Choroid plexus epithelial cell (primary cell): ENCODE results near the gene NRBF2.
"Not testable (repeated sequence)": the region's sequence is repeated elsewhere in the genome, so short reads cannot be mapped to it uniquely, and the experiment has no call there.

Experiments
- DNase-seq: peaks from one replicate; pipeline ENCODE4 v3.0.0-alpha.2; 2010; ENCODE audit warnings: low read depth
- H3K4me3 ChIP-seq: 2 replicates; pipeline ENCODE4 v1.5.1; 2011; ENCODE audit warnings: low read depth, mild to moderate bottlenecking, control low read depth, low read length, moderate library complexity
- CTCF ChIP-seq: conservative IDR thresholded peaks from 2 replicates; pipeline ENCODE4 v1.5.1; 2011; ENCODE audit warnings: low read depth, mild to moderate bottlenecking, control low read depth, inconsistent platforms, low read length, moderate library complexity

NRBF2 gene

DNA sequence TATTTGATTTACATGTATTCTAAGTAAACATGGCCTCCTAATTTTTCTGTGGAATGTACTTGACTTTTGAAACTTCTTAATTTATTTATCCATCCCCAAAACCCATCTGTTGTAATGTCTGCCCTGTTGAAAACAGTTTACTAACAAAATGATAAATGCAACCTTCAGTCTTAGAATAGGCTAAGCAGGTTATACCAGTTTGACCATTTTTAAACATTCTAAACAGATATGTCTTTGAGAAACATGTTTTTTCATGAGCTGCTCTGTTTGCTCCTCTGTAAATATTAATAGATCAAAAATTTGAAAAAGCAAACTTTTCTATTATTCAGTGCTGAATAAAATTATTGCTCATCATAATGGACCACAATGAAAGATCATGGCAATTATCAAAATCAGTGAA is 33.4 kb upstream of the NRBF2 start:
- no peak for TF ChIP-seq CTCF
- no peak overlapping the region for H3K4me3 ChIP-seq
- DNase-seq: no peak

DNA sequence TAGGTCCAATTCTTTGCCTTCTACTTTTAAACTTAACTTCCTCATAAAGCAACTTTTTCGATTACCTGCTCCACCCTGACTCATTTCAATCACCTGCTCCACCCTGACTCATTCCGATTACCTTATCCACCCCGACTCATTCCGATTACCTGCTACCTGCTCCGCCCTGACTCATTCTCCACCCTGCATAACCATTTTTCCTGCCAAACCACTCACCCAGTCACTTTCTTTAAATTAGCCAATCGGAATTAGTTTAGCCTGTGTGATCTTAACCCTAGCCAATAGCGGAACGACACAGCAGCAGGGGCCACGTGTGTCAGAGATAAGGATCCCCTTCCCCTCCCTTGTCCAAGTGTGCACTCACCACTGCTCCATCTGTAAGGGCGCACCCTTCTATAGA is 32.0 kb upstream of the NRBF2 start:
- not testable (repeated sequence) for H3K4me3 ChIP-seq, DNase-seq

- not testable (repeated sequence) for H3K4me3 ChIP-seq, DNase-seq
Measured at GRCh38 chr10:63102279-63102883, 30.7 kb upstream of the NRBF2 start.

- not testable (repeated sequence) for H3K4me3 ChIP-seq, DNase-seq
Measured at GRCh38 chr10:63103178-63103577, 29.9 kb upstream of the NRBF2 start.

- no peak overlapping the region for H3K4me3 ChIP-seq
- no peak for DNase-seq
- no peak for TF ChIP-seq CTCF
Measured at GRCh38 chr10:63103971-63104409, 29.1 kb upstream of the NRBF2 start.

DNA sequence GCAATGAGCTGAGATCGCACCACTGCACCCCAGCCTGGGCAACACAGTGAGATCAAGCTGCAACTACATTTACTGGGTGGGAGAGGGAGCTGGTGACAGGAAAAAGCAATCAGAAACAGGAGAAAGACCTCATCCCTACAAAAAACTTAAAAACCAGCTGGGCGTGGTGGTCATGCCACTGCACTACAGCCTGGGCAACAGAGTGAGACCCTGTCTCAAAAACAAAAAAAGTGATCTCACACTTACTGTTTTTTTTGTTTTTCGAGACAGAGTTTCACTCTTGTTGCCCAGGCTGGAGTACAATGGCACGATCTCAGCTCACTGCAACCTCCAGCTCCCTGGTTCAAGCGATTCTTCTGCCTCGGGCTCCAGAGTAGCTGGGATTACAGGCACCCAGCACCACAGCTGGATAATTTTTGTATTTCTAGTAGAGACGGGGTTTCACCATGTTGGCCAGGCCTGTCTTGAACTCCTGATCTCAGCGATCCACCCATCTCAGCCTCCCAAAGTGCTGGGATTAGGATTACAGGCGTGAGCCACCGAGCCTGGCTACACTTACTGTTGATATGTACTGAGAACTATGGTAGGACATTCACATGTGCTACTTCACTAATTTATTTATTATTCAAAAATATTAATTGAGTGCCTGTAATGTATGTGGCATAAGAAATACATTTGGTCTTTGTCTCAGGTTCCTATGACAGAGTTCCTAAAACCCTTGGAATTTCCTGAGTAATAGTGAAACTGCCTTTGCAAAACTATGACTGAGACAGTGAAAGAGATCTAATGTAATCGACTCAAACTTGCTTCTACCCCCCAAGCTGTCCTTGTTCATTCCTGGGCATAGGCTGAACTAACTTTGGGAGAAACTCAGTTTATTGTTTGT is 27.7 kb upstream of the NRBF2 start:
- no peak overlapping the region for H3K4me3 ChIP-seq
- DNase-seq: peak; percentile 55
- no peak for TF ChIP-seq CTCF

- TF ChIP-seq CTCF: no peak
- H3K4me3 ChIP-seq: peak overlapping the region; percentile 1
- DNase-seq: peak; percentile 70
Measured at GRCh38 chr10:63106111-63106755, 26.9 kb upstream of the NRBF2 start.

- H3K4me3 ChIP-seq: no peak overlapping the region
- DNase-seq: no peak
- TF ChIP-seq CTCF: no peak
Measured at GRCh38 chr10:63107943-63108437, 25.1 kb upstream of the NRBF2 start.
